Upper lobe of left lung (tissue), 6 donors: ENCODE measurements around the gene SGCD. TPM values are rescaled to one million over a fixed set of nuclear protein-coding genes. Genes with fewer than 3 reads are reported as not detected.

ENCODE experiments used
- ATAC-seq, 2 donors: fragments of 200-7000 bp; cut with Tn5 transposase; one replicate each; pipeline ENCODE4 v1.9.1; 2022; ENCODE audit warnings: mild to moderate bottlenecking in 2 of 2, moderate library complexity in 2 of 2; ENCODE audit not compliant: low FRiP score in 2 of 2
- DNase-seq, 2 donors: peaks; one replicate each; pipeline ENCODE4 v3.0.0-alpha.2; 2019 to 2020
- H3K27ac ChIP-seq, 4 donors: fragments of 200-600 bp; sonication (generic); one replicate each; pipeline ENCODE4 v1.5.1; 2016 to 2019
- H3K27me3 ChIP-seq, 4 donors: fragments of 200-600 bp; sonication (generic); one replicate each; pipeline ENCODE4 v1.5.1; 2017 to 2019
- H3K36me3 ChIP-seq, 4 donors: fragments of 200-600 bp; sonication (generic); one replicate each; pipeline ENCODE4 v1.5.1; 2016 to 2019
- H3K4me1 ChIP-seq, 4 donors: fragments of 200-600 bp; sonication (generic); one replicate each; pipeline ENCODE4 v1.5.1; 2018 to 2019
- H3K4me3 ChIP-seq, 4 donors: fragments of 200-600 bp; sonication (generic); one replicate each; pipeline ENCODE4 v1.5.1; 2017 to 2019; ENCODE audit warnings: mild to moderate bottlenecking in 2 of 4, moderate library complexity in 1 of 4
- H3K9me3 ChIP-seq, 4 donors: fragments of 200-600 bp; sonication (generic); one replicate each; pipeline ENCODE4 v1.5.1; 2018 to 2019
- CTCF ChIP-seq, 6 experiments: fragments of 450-650 bp in 4 of 6; fragments of 200-600 bp in 2 of 6; sonication (generic) in 2 of 6; IDR thresholded peaks; one replicate each; pipeline ENCODE4 v1.5.1; 2016 to 2019; ENCODE audit warnings: antibody characterized with exemption in 6 of 6
- EP300 ChIP-seq, 4 donors: sonication (generic); formaldehyde crosslinking; IDR thresholded peaks; one replicate each; pipeline ENCODE4 v1.5.1; 2017; ENCODE audit warnings: antibody characterized with exemption in 4 of 4, control low read depth in 2 of 4
- POLR2A ChIP-seq, 4 donors: fragments of 450-650 bp; IDR thresholded peaks; one replicate each; pipeline ENCODE4 v1.5.1; 2016 to 2017; ENCODE audit warnings: antibody characterized with exemption in 4 of 4, mild to moderate bottlenecking in 2 of 4
- POLR2AphosphoS5 ChIP-seq, 2 donors: sonication (generic); formaldehyde crosslinking; IDR thresholded peaks; one replicate each; pipeline ENCODE4 v1.5.1; 2017; ENCODE audit warnings: antibody characterized with exemption in 2 of 2
- WGBS, 2 donors: methylation state at CpG; one replicate each; pipeline ENCODE4 v1.1.5; 2017 to 2018; 5-methylcytosine and 5-hydroxymethylcytosine counted together
- total RNA-seq, 6 donors: library from RNA; depleted of rRNA in 4 of 6; stranded (reverse); fragments of >200 nt in 4 of 6; gene quantifications; one replicate each; pipeline versions ENCODE4 v1.1.0 to v1.2.1, GENCODE V29; 2016 to 2021
- donor health status: DM: no; HTN: no; CAD: no; lungs with moderate emphysema.
- donor health status: DM: no; HTN: yes; CAD: no; lungs with severe emphysema.

SGCD gene
- total RNA-seq, 6 donors from 2014 or later: 1.0 to 7.8 (median 1.8) TPM

- no peak for ATAC-seq
- H3K9me3 ChIP-seq: no peaks in the 10 kb centered on the region
- TF ChIP-seq EP300 (IDR thresholded peaks at IDR 0.05): no peak
- TF ChIP-seq POLR2A (IDR thresholded peaks at IDR 0.05): no peak
- no peak for TF ChIP-seq CTCF (IDR thresholded peaks at IDR 0.05)
- no peak for TF ChIP-seq POLR2AphosphoS5 (IDR thresholded peaks at IDR 0.05)
- no peak overlapping the region for H3K4me3 ChIP-seq
- H3K36me3 ChIP-seq: no peaks in the 10 kb centered on the region
- no peak overlapping the region for H3K27ac ChIP-seq
- 33 to 45% methylated on average over 2 of the region's 2 CpGs for WGBS, 2 donors
- no peaks in the 10 kb centered on the region for H3K27me3 ChIP-seq
- no peak for DNase-seq
- no peaks in the 10 kb centered on the region for H3K4me1 ChIP-seq
These were observed 5.3 kb downstream of the SGCD start for GRCh38 chr5:156332245-156332644.

- no peak for TF ChIP-seq EP300 (IDR thresholded peaks at IDR 0.05)
- no peak for TF ChIP-seq CTCF (IDR thresholded peaks at IDR 0.05)
- TF ChIP-seq POLR2AphosphoS5 (IDR thresholded peaks at IDR 0.05): no peak
- TF ChIP-seq POLR2A (IDR thresholded peaks at IDR 0.05): no peak
- WGBS, 2 donors: 69 to 79% methylated on average over 2 of the region's 2 CpGs
- no peaks in the 10 kb centered on the region for H3K9me3 ChIP-seq
- no peak overlapping the region for H3K4me3 ChIP-seq
- H3K4me1 ChIP-seq: no peaks in the 10 kb centered on the region
- H3K27me3 ChIP-seq: no peaks in the 10 kb centered on the region
- H3K36me3 ChIP-seq: no peaks in the 10 kb centered on the region
- DNase-seq (no peak), ATAC-seq (no peak)
- no peak overlapping the region for H3K27ac ChIP-seq
These were observed 12.3 kb downstream of the SGCD start for GRCh38 chr5:156339139-156339841.

- no peaks in the 10 kb centered on the region for H3K36me3 ChIP-seq
- ATAC-seq (no peak), DNase-seq (no peak)
- WGBS, 2 donors: 86 to 90% methylated on average over 1 of the region's 1 CpG
- no peaks in the 10 kb centered on the region for H3K9me3 ChIP-seq
- TF ChIP-seq EP300 (IDR thresholded peaks at IDR 0.05) (no peak), CTCF (IDR thresholded peaks at IDR 0.05) (no peak), POLR2AphosphoS5 (IDR thresholded peaks at IDR 0.05) (no peak), POLR2A (IDR thresholded peaks at IDR 0.05) (no peak)
- no peaks in the 10 kb centered on the region for H3K27me3 ChIP-seq
- no peak overlapping the region for H3K4me3 ChIP-seq
- H3K27ac ChIP-seq: no peak overlapping the region
- no peaks in the 10 kb centered on the region for H3K4me1 ChIP-seq
These were observed 13.9 kb downstream of the SGCD start for GRCh38 chr5:156340893-156341292.

- 86 to 91% methylated on average over 2 of the region's 2 CpGs for WGBS, 2 donors
- no peaks in the 10 kb centered on the region for H3K9me3 ChIP-seq
- ATAC-seq: no peak
- H3K27me3 ChIP-seq: no peaks in the 10 kb centered on the region
- no peak for TF ChIP-seq EP300 (IDR thresholded peaks at IDR 0.05)
- TF ChIP-seq POLR2A (IDR thresholded peaks at IDR 0.05): no peak
- TF ChIP-seq CTCF (IDR thresholded peaks at IDR 0.05): no peak
- TF ChIP-seq POLR2AphosphoS5 (IDR thresholded peaks at IDR 0.05): no peak
- no peak overlapping the region for H3K27ac ChIP-seq
- no peaks in the 10 kb centered on the region for H3K4me1 ChIP-seq
- no peaks in the 10 kb centered on the region for H3K36me3 ChIP-seq
- no peak overlapping the region for H3K4me3 ChIP-seq
- no peak for DNase-seq
These were observed 23.3 kb downstream of the SGCD start for GRCh38 chr5:156350256-156350655.

GRCh38 chr5:156351423-156351822, 24.5 kb downstream of the SGCD start:
- Histone ChIP-seq H3K27me3 (no peaks in the 10 kb centered on the region), H3K9me3 (no peaks in the 10 kb centered on the region), H3K27ac (no peak overlapping the region), H3K36me3 (no peaks in the 10 kb centered on the region), H3K4me3 (no peak overlapping the region), H3K4me1 (no peaks in the 10 kb centered on the region)
- ATAC-seq (no peak), DNase-seq (no peak)
- TF ChIP-seq EP300 (IDR thresholded peaks at IDR 0.05) (no peak), CTCF (IDR thresholded peaks at IDR 0.05) (no peak)
- 68 to 76% methylated on average over 4 of the region's 4 CpGs for WGBS, 2 donors
